ENCODE measurements around the gene CCNQ. TPM values are rescaled to one million over a fixed set of nuclear protein-coding genes. Genes with fewer than 3 reads are reported as not detected.

The CCNQ gene
- total RNA-seq, 2 experiments from 2014 or later = 12.0 to 29.7 TPM

GRCh38 chrX:153585827-153586226 is 13.1 kb downstream of the CCNQ start:
- H3K9me3 ChIP-seq (ENCODE audit: low read length) = no peaks in the 10 kb centered on the region
- CTCF ChIA-PET (ENCODE audit: unreplicated experiment) = no interaction called here
- H3K4me2 ChIP-seq (ENCODE audit: low read length) = no peak overlapping the region
- H3K4me1 ChIP-seq (ENCODE audit: insufficient read depth, low read length, poor library complexity, severe bottlenecking) = peaks cover 21% of the 10 kb centered on the region
- POLR2A ChIA-PET = interaction anchor here (0.7 kb wide), 1 partner anchor 15 kb away, joined by 4 read pairs; no protein-coding TSS in a partner anchor
- H2AFZ ChIP-seq (ENCODE audit: low read length) = no peak overlapping the region
- no peaks in the 10 kb centered on the region for H3K79me2 ChIP-seq (ENCODE audit: insufficient read depth, low read depth, low read length)
- intact Hi-C loops (cut with micrococcal nuclease; ENCODE audit: unreplicated experiment) = no loop called here
- no peak overlapping the region for H3K4me3 ChIP-seq (ENCODE audit: low read depth, low read length, poor library complexity, severe bottlenecking)
- no peak overlapping the region for H3K27ac ChIP-seq (ENCODE audit: low read depth, low read length, poor library complexity, severe bottlenecking)
- TF ChIP-seq EZH2phosphoT487 (IDR thresholded peaks at IDR 0.05; ENCODE audit: borderline replicate concordance, low read depth, low read length) (no peak), CTCF (conservative IDR thresholded peaks at IDR 0.05; ENCODE audit: low read length) (no peak)
- H3K9me2 ChIP-seq (ENCODE audit: insufficient read depth, low read length) = no peaks in the 10 kb centered on the region
- H3K36me3 ChIP-seq (ENCODE audit: insufficient read depth, low read length) = peaks cover 13% of the 10 kb centered on the region; the same call in 1 of the 2 replicates
- H4K20me1 ChIP-seq (ENCODE audit: insufficient read depth, low read length) = no peaks in the 10 kb centered on the region
- no peak for DNase-seq (ENCODE audit: low spot score)
- no TSS peak for BruUV-seq (replicated peaks)

- Histone ChIP-seq H3K4me1 (ENCODE audit: insufficient read depth, low read length, poor library complexity, severe bottlenecking) (peaks cover 18% of the 10 kb centered on the region), H3K79me2 (ENCODE audit: insufficient read depth, low read depth, low read length) (no peaks in the 10 kb centered on the region), H3K4me2 (ENCODE audit: low read length) (peak overlapping the region; percentile 67), H2AFZ (ENCODE audit: low read length) (no peak overlapping the region), H3K9me3 (ENCODE audit: low read length) (no peaks in the 10 kb centered on the region), H3K27ac (ENCODE audit: low read depth, low read length, poor library complexity, severe bottlenecking) (no peak overlapping the region), H3K36me3 (ENCODE audit: insufficient read depth, low read length) (peaks cover 13% of the 10 kb centered on the region; the same call in 1 of the 2 replicates), H4K20me1 (ENCODE audit: insufficient read depth, low read length) (no peaks in the 10 kb centered on the region), H3K4me3 (ENCODE audit: low read depth, low read length, poor library complexity, severe bottlenecking) (no peak overlapping the region), H3K9me2 (ENCODE audit: insufficient read depth, low read length) (no peaks in the 10 kb centered on the region)
- no peak for DNase-seq (ENCODE audit: low spot score)
- ChIA-PET CTCF (ENCODE audit: unreplicated experiment) (no interaction called here), POLR2A (no interaction called here)
- intact Hi-C loops (cut with micrococcal nuclease; ENCODE audit: unreplicated experiment) = no loop called here
- TF ChIP-seq EZH2phosphoT487 (IDR thresholded peaks at IDR 0.05; ENCODE audit: borderline replicate concordance, low read depth, low read length) (no peak), CTCF (conservative IDR thresholded peaks at IDR 0.05; ENCODE audit: low read length) (no peak)
- BruUV-seq (replicated peaks) = no TSS peak
Measured at GRCh38 chrX:153583433-153583832, 15.5 kb downstream of the CCNQ start.

DNA sequence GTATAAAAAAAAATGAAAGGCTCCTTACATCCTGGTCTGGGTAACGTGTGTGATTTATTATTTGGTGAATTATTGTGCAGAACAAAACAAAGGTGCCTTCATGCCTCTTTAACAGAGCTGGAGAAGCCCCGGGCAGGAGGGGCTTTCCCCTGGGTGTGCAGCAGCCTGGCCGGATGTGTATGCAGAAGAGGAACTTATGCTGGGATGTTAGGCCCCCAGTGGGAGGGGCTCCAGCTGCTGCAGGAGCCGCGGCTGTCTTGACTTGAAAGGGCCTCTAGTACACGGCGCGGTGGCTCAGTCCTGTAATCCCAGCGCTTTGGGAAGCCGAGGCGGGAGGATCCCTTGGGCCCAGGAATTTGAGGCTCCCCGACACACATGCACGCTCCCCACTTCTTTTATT is 16.0 kb downstream of the CCNQ start:
- peaks cover 10% of the 10 kb centered on the region; the same call in 1 of the 2 replicates for H3K36me3 ChIP-seq (ENCODE audit: insufficient read depth, low read length)
- H3K27ac ChIP-seq (ENCODE audit: low read depth, low read length, poor library complexity, severe bottlenecking) = no peak overlapping the region
- ChIA-PET POLR2A (no interaction called here), CTCF (ENCODE audit: unreplicated experiment) (no interaction called here)
- H3K9me3 ChIP-seq (ENCODE audit: low read length) = no peaks in the 10 kb centered on the region
- no peaks in the 10 kb centered on the region for H3K79me2 ChIP-seq (ENCODE audit: insufficient read depth, low read depth, low read length)
- H4K20me1 ChIP-seq (ENCODE audit: insufficient read depth, low read length) = no peaks in the 10 kb centered on the region
- 0 out of 2 replicates have a peak overlapping the region, but pooled peaks have one; percentile 14 for H2AFZ ChIP-seq (ENCODE audit: low read length)
- peak; percentile 80 for DNase-seq (ENCODE audit: low spot score)
- H3K4me2 ChIP-seq (ENCODE audit: low read length) = peak overlapping the region; percentile 67
- TF ChIP-seq EZH2phosphoT487 (IDR thresholded peaks at IDR 0.05; ENCODE audit: borderline replicate concordance, low read depth, low read length) (no peak), CTCF (conservative IDR thresholded peaks at IDR 0.05; ENCODE audit: low read length) (no peak)
- H3K4me3 ChIP-seq (ENCODE audit: low read depth, low read length, poor library complexity, severe bottlenecking) = no peak overlapping the region
- BruUV-seq (replicated peaks) = no TSS peak
- H3K4me1 ChIP-seq (ENCODE audit: insufficient read depth, low read length, poor library complexity, severe bottlenecking) = peaks cover 18% of the 10 kb centered on the region
- no peaks in the 10 kb centered on the region for H3K9me2 ChIP-seq (ENCODE audit: insufficient read depth, low read length)
- intact Hi-C loops (cut with micrococcal nuclease; ENCODE audit: unreplicated experiment) = no loop called here

Data from OCI-LY7 (cell line).